ENCODE results near the gene GLB1L.

DNA sequence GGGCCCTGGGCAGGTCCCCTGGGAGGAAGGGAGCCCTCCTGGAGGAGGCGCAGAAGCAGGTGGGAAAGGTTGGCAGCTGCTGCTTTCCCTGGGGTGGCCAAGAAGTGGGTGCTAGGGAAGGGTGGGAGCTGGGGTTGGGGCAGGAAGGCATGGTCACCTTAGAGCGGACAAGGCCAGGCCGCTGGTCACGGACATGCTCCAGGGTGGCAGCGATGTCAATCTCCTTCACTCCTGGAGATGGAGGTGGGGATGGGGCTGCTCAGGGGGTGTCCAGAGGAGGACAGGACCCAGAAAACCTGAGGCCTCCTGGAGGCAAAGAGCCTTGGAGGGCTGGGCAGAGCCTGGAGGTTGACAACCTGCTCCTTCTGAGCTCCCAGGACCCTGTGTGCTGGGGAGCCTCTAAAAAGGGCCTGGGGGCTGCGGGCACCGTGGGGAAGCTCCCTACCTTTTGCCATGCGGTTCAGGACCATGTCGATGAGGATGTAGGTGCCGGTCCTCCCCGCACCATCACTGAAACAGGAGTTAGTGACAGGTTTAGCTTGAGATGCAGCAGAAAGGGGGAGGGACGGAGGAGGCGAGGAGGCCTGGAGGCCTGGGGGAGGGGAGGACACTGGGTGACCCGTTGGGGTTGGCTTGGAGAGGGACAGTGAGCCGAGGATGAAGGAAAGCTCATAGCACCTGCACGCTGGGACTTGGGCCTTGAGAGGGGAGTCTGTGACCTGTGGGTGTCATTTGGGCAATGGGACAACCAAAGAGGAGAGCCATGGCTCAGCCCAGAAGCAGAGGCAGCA, 45.3 kb upstream of the GLB1L start:
- TF ChIP-seq, protein P1, sequence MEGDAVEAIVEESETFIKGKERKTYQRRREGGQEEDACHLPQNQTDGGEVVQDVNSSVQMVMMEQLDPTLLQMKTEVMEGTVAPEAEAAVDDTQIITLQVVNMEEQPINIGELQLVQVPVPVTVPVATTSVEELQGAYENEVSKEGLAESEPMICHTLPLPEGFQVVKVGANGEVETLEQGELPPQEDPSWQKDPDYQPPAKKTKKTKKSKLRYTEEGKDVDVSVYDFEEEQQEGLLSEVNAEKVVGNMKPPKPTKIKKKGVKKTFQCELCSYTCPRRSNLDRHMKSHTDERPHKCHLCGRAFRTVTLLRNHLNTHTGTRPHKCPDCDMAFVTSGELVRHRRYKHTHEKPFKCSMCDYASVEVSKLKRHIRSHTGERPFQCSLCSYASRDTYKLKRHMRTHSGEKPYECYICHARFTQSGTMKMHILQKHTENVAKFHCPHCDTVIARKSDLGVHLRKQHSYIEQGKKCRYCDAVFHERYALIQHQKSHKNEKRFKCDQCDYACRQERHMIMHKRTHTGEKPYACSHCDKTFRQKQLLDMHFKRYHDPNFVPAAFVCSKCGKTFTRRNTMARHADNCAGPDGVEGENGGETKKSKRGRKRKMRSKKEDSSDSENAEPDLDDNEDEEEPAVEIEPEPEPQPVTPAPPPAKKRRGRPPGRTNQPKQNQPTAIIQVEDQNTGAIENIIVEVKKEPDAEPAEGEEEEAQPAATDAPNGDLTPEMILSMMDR (IDR thresholded peaks at IDR 0.05; ENCODE audit: poor library complexity): no peak
- TF ChIP-seq EZH2phosphoT487 (IDR thresholded peaks at IDR 0.05; ENCODE audit: low read depth, severe bottlenecking, unreplicated experiment): no peak

Data from hepatocyte (in vitro differentiated cells).